RWPE1 (cell line): Measurements from ENCODE around the gene NFATC4.
A peak's percentile ranks its signal among the peaks of the same experiment; 100 is the strongest.

ENCODE experiments used
- CTCF ChIA-PET: fragments of 350-600 bp; sonication (Branson Sonifier 250); formaldehyde crosslinking; extraction: SDS; loops from one replicate; lab custom pipeline; 2021; lab: Yijun Ruan, JAX
- POLR2A ChIA-PET: fragments of 400-600 bp; formaldehyde crosslinking; extraction: SDS; loops from one replicate; lab custom pipeline; 2020; ENCODE audit warnings: antibody characterized with exemption; ENCODE audit not compliant: low non-redundant PET; lab: Yijun Ruan, JAX
- DNase-seq: peaks from one replicate; pipeline ENCODE4 v3.0.0; 2012; ENCODE audit warnings: low spot score
- H3K27ac ChIP-seq: fragments of 450-650 bp; 2 replicates; pipeline ENCODE4 v1.5.1; 2017
- TF ChIP-seq, protein P1 (sequence below): fragments of 450-650 bp; conservative IDR thresholded peaks from 2 replicates; pipeline ENCODE4 v1.5.1; 2017; ENCODE audit warnings: low read depth, mild to moderate bottlenecking

Gene NFATC4

DNA sequence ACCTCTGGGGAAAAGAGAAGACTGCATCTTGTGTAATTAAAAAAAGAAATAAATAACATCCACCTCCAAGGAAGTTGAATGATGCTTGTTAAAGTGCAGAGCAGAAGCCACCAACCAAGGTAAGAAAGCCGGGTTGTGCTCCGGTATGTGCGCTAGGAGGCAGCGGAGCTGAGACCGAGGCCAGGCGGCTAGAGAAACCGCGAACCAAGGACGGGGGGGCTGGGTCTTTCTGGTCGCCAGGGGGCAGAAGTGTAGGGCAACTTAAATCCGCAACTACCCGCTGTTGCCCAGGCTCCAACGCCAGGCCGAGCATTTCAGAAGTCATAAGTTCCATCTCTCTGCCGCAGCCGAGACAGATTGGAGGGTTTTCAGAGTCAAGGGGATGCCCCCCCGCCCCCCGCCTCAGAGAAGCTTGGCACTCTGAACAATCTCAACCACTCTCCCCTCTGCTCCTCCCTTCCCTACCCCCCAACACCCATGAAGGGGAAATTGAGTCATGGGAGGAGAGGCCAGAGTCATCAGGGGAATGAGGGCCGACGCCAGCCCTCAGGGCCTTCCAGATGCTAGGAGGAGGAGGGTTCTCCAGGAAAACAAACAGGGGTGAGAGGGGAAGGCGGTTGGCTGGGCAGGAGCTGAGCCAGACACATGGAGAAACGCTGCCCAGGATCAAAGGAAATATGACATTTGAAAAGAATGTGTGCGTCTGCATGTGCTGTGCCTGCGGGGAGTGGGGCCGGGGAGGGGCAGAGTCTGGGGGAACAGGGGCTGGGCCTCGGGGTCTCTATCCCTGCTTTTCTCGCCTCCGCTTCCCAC is 2.2 kb upstream of the NFATC4 start:
- CTCF ChIA-PET: interaction anchor here (0.7 to 2.0 kb wide), 3 partner anchors 32 to 66 kb away, joined by 5 to 11 read pairs (median 9); no protein-coding TSS in a partner anchor
- H3K27ac ChIP-seq: peak overlapping the region; percentile 47
- DNase-seq: no peak

DNA sequence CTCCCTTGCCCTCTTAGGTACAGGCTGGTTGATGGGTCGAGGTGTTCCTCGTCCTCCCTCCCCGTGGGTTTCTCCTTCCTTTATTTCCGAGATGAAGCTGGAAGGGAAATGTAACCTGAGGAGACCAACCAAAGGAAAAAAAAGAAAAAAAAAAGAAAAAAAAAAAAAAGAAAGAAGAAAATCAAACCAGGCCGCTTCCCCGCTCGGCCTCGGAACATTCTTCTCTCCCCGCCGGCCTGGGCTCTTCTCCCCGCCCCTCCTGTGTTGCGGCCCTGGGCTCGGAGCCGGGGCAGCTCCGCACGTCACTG is 1.6 kb upstream of the NFATC4 start:
- peak overlapping the region; percentile 47 for H3K27ac ChIP-seq
- no peak for DNase-seq
- POLR2A ChIA-PET: interaction anchor here (0.6 kb wide), 1 partner anchor 272 kb away, joined by 4 read pairs; no protein-coding TSS in a partner anchor
- TF ChIP-seq, protein P1, sequence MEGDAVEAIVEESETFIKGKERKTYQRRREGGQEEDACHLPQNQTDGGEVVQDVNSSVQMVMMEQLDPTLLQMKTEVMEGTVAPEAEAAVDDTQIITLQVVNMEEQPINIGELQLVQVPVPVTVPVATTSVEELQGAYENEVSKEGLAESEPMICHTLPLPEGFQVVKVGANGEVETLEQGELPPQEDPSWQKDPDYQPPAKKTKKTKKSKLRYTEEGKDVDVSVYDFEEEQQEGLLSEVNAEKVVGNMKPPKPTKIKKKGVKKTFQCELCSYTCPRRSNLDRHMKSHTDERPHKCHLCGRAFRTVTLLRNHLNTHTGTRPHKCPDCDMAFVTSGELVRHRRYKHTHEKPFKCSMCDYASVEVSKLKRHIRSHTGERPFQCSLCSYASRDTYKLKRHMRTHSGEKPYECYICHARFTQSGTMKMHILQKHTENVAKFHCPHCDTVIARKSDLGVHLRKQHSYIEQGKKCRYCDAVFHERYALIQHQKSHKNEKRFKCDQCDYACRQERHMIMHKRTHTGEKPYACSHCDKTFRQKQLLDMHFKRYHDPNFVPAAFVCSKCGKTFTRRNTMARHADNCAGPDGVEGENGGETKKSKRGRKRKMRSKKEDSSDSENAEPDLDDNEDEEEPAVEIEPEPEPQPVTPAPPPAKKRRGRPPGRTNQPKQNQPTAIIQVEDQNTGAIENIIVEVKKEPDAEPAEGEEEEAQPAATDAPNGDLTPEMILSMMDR: no peak
- CTCF ChIA-PET: interaction anchor here (0.7 to 2.0 kb wide), 3 partner anchors 33 to 65 kb away, joined by 5 to 11 read pairs (median 9); no protein-coding TSS in a partner anchor

More for the DNA sequence above, 2.2 kb upstream of the NFATC4 start:
- POLR2A ChIA-PET: interaction anchor here (0.6 kb wide), 1 partner anchor 271 kb away, joined by 4 read pairs; no protein-coding TSS in a partner anchor
- TF ChIP-seq, protein P1: peak; percentile 30; the same call in 1 of the 2 replicates

DNA sequence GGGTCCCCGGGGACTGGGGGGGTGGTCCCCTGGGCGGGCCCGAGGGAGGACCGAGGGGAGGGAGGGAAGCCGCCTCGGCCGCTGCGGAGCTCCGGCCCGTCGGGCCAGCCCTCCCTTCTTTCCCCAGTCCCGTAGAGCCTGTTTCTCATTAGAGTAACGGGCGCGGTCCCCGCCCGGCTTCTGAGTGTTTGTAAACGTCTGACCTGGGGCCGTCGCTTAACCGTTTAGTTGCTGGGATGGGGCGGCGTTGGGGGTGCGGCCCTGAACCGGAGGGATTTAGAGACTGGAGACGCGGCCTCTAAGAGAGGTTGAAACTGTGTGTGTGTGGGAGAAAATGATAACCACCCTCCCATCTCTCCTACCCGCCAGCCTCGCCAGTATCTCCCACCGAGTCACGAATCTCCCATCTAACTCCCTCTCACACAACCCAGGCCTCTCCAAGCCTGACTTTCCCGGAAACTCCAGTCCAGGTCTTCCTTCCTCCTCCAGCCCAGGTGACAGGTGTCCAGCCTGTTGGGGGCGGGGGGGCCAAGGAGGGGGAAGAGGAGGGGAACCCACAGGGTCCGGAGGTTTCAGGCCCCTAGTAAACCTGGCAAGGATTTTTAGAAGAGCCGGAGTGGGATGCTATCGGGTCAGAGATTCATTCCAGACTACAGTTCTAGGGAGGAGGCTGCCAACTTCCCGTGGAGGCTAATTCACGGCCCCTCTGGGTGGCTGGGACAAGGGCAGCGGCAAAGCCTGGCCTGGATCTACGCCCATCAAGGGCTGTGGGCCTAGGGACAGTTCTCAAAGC is 1.1 kb upstream of the NFATC4 start:
- TF ChIP-seq, protein P1: no peak
- POLR2A ChIA-PET: no interaction called here
- H3K27ac ChIP-seq: peak overlapping the region; percentile 47; the same call in 1 of the 2 replicates
- no peak for DNase-seq
- CTCF ChIA-PET: interaction anchor here (0.7 to 2.0 kb wide), 3 partner anchors 33 to 65 kb away, joined by 5 to 11 read pairs (median 9); no protein-coding TSS in a partner anchor

DNA sequence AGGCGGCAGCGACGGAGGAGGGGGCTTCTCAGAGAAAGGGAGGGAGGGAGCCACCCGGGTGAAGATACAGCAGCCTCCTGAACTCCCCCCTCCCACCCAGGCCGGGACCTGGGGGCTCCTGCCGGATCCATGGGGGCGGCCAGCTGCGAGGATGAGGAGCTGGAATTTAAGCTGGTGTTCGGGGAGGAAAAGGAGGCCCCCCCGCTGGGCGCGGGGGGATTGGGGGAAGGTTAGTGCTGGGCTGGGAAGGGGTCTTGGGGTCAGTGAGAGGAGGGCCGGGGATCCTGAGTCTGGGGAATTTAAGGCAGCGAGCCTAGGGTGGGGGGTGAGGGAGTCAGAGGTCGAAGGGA is 203 bp downstream of the NFATC4 start:
- H3K27ac ChIP-seq: no peak overlapping the region
- ChIA-PET CTCF (no interaction called here), POLR2A (no interaction called here)
- DNase-seq: no peak
- TF ChIP-seq, protein P1: no peak

DNA sequence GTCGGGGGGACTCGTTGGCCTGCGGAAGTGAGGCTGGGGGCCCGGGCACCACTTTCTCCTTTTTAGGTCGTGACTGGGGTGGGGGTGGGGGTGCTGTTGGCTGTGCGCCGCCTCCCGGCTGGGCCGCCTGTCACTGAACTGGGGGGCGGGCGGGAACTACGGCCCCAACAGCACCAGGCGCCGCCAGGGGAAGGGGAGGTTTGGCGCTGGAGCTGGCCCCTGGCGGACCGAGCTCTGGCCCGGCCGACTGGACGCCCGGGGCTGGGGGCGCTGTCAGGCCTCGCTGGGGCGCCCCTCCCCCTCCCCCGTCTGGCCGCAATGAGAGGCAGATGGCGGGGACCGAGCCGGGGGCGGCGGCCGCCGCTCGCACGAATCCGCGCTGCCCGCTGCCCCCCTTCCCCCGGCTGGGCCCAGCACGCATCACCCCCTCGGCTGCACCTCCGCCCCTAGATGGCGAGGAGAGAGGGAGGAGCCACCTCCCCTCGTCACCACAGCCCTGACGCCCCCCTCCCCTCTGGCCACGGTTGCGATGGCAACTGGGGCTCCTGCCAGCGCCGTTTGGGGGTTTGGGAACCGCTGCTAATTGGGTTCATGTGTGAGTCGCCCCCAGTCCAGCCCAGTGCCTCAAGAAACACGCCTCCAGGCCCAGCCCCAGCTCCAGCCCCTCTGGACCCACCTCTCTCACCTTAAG is 723 bp downstream of the NFATC4 start:
- ChIA-PET POLR2A (no interaction called here), CTCF (no interaction called here)
- H3K27ac ChIP-seq: no peak overlapping the region

More for the DNA sequence above, 723 bp downstream of the NFATC4 start:
- DNase-seq: no peak
- TF ChIP-seq, protein P1: no peak
